Endothelial cell (in vitro differentiated cells): ENCODE results near the gene PDGFC. TPM values are rescaled to one million over a fixed set of nuclear protein-coding genes. Genes with fewer than 3 reads are reported as not detected.

Experiments used
- DNase-seq: peaks from one replicate; pipeline ENCODE4 v3.0.0; 2021; ENCODE audit warnings: low spot score
- H3K27ac Mint-ChIP-seq: one replicate; pipeline ENCODE4 v1.8.0; 2021; ENCODE audit warnings: mixed read lengths, inconsistent platforms; ENCODE audit not compliant: unreplicated experiment
- H3K27me3 Mint-ChIP-seq: one replicate; pipeline ENCODE4 v1.8.0; 2021; ENCODE audit warnings: mild to moderate bottlenecking, moderate library complexity, mixed read lengths, inconsistent platforms; ENCODE audit not compliant: unreplicated experiment
- H3K36me3 Mint-ChIP-seq: one replicate; pipeline ENCODE4 v1.8.0; 2021; ENCODE audit warnings: mild to moderate bottlenecking, low read depth, mixed read lengths, inconsistent platforms; ENCODE audit not compliant: unreplicated experiment
- H3K4me1 Mint-ChIP-seq: one replicate; pipeline ENCODE4 v1.8.0; 2021; ENCODE audit warnings: mild to moderate bottlenecking, mixed read lengths, inconsistent platforms; ENCODE audit not compliant: unreplicated experiment
- H3K4me3 Mint-ChIP-seq: one replicate; pipeline ENCODE4 v1.8.0; 2021; ENCODE audit warnings: mild to moderate bottlenecking, mixed read lengths, inconsistent platforms; ENCODE audit not compliant: unreplicated experiment
- H3K9me3 Mint-ChIP-seq: one replicate; pipeline ENCODE4 v1.8.0; 2021; ENCODE audit warnings: mixed read lengths, inconsistent platforms; ENCODE audit not compliant: unreplicated experiment
- total RNA-seq: library from RNA; stranded (reverse); fragmentation: NEBNext Ultra II Directional; extraction: Animal tissue kit (Norgen Biotek cat#: 25700); gene quantifications from one replicate; pipeline ENCODE4 v1.2.1, GENCODE V29; 2021; ENCODE audit not compliant: unreplicated experiment
- TF ChIP-seq, protein P1 (sequence below): fragments of 200-600 bp; sonication (generic); IDR thresholded peaks from one replicate; pipeline ENCODE4 v1.5.0; 2021; ENCODE audit warnings: antibody characterized with exemption; ENCODE audit not compliant: unreplicated experiment

PDGFC gene
- total RNA-seq, 1 donor from 2014 or later: 22.0 TPM

DNA sequence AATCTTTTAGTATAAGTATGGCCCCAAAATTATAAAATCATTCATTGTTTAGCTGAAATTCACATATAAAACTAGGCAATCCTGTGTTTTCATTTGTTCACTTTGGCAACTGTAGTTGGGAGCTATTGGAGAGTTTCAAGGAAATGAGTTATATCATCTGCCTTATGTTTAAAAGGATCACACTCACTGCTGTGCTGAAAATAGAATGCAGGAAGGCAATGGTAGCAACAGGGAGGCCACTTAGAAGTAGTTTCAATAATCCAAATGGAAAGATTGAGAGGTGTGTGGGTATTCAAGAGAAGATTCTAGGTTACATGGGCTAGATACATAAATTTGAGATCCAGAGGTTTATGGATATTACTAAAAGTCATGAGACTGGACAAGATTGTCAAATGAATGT is 184.9 kb downstream of the PDGFC start:
- DNase-seq: no peak
- Mint-ChIP-seq H3K9me3 (no peaks in the 10 kb centered on the region), H3K27me3 (peaks cover 2% of the 10 kb centered on the region), H3K36me3 (no peaks in the 10 kb centered on the region), H3K4me3 (no peak overlapping the region), H3K4me1 (peaks cover 5% of the 10 kb centered on the region), H3K27ac (no peak overlapping the region)
- TF ChIP-seq, protein P1, sequence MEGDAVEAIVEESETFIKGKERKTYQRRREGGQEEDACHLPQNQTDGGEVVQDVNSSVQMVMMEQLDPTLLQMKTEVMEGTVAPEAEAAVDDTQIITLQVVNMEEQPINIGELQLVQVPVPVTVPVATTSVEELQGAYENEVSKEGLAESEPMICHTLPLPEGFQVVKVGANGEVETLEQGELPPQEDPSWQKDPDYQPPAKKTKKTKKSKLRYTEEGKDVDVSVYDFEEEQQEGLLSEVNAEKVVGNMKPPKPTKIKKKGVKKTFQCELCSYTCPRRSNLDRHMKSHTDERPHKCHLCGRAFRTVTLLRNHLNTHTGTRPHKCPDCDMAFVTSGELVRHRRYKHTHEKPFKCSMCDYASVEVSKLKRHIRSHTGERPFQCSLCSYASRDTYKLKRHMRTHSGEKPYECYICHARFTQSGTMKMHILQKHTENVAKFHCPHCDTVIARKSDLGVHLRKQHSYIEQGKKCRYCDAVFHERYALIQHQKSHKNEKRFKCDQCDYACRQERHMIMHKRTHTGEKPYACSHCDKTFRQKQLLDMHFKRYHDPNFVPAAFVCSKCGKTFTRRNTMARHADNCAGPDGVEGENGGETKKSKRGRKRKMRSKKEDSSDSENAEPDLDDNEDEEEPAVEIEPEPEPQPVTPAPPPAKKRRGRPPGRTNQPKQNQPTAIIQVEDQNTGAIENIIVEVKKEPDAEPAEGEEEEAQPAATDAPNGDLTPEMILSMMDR: no peak

DNA sequence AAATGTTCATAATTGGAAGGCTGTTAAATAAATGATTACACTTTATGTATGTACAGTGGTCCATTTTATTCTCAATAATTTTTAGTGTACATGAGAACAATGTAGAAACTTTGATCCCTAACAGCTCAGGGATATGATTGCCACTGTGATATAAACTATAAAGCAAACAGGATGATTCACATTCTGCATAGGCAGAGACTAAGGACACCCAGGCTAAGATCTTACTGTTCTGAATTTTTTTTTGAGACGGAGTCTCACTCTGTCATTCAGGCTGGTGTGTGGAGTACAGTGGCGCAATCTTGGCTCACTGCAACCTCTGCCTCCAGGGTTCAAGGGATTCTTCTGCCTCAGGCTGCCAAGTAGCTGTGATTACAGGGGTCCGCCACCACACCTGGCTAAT is 186.6 kb downstream of the PDGFC start:
- Mint-ChIP-seq H3K4me1 (no peaks in the 10 kb centered on the region), H3K36me3 (no peaks in the 10 kb centered on the region), H3K9me3 (no peaks in the 10 kb centered on the region), H3K4me3 (no peak overlapping the region), H3K27ac (no peak overlapping the region), H3K27me3 (peaks cover 2% of the 10 kb centered on the region)
- TF ChIP-seq, protein P1: no peak
- DNase-seq: no peak

DNA sequence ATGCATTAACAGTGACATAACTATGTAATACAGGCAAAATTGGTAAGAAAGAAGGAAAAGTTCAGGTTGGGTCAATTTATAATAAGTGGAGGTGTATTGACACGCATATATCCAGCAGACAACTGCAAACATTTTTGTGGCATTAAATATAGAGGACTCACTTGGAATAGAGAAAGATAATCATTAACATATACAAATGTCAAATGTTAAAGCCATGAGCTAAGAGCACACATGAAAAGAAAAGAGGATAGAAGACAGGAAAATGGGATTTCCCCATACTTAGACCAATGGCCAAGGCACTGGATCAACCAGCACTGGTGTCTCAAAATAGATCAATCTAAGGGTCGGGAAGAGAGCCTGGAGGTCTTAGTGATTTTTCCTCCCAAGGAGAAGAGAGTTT is 187.6 kb downstream of the PDGFC start:
- TF ChIP-seq, protein P1: no peak
- H3K4me1 Mint-ChIP-seq: no peaks in the 10 kb centered on the region
- H3K27me3 Mint-ChIP-seq: peaks cover 2% of the 10 kb centered on the region
- no peak overlapping the region for H3K27ac Mint-ChIP-seq
- no peaks in the 10 kb centered on the region for H3K9me3 Mint-ChIP-seq
- no peak overlapping the region for H3K4me3 Mint-ChIP-seq
- DNase-seq: no peak
- no peaks in the 10 kb centered on the region for H3K36me3 Mint-ChIP-seq

DNA sequence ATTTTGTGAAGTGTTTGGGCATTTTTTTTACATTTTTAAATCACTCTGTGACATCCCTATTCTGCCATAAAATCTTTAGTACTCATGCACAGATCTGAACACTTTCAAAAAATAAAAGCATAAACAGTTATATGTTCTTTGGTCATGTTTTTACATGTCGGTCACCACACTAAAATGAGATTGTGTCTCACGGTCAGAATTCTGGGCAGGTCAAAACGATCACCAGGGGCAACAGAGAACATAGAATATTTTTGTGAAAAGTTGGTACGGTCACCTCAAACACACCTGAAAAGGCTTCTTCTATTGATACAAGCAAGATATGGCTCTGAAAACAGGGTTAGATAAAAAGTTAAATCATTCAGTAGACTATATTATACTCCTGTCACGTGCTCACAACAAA is 189.1 kb downstream of the PDGFC start:
- TF ChIP-seq, protein P1: no peak
- no peaks in the 10 kb centered on the region for H3K9me3 Mint-ChIP-seq
- H3K4me3 Mint-ChIP-seq: no peak overlapping the region
- no peak for DNase-seq
- no peak overlapping the region for H3K27ac Mint-ChIP-seq
- H3K4me1 Mint-ChIP-seq: no peaks in the 10 kb centered on the region
- H3K27me3 Mint-ChIP-seq: peaks cover 2% of the 10 kb centered on the region
- no peaks in the 10 kb centered on the region for H3K36me3 Mint-ChIP-seq

DNA sequence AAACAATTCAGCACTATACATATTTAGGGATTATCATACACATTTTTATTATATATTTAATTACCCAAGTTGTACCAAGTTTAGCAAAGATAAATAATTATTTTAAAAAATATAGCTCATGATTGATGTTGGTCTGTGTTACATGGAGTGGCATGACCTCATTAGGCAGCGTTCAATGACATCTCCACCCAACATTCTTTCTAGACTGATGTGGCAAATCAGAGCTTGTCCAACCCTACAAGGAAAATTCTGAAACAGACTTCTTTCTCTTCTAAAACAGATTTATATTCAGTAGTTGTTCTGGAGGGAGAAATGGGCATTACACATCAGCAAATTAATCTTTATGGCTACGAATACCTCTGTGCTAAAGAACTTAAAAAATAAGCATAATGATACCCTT is 189.7 kb downstream of the PDGFC start:
- DNase-seq: no peak
- Mint-ChIP-seq H3K27me3 (peaks cover 2% of the 10 kb centered on the region), H3K9me3 (no peaks in the 10 kb centered on the region), H3K4me3 (no peak overlapping the region), H3K4me1 (no peaks in the 10 kb centered on the region), H3K36me3 (no peaks in the 10 kb centered on the region), H3K27ac (no peak overlapping the region)
- TF ChIP-seq, protein P1: no peak
